ENCODE data around the gene PLEKHM2.

The PLEKHM2 gene

GRCh38 chr1:15760520-15761211, 76.5 kb downstream of the PLEKHM2 start:
- DNase-seq (ENCODE audit: low read depth) = no peak

GRCh38 chr1:15761366-15762128, 77.4 kb downstream of the PLEKHM2 start:
- no peak for DNase-seq (ENCODE audit: low read depth)

GRCh38 chr1:15762546-15762945, 78.4 kb downstream of the PLEKHM2 start:
- no peak for DNase-seq (ENCODE audit: low read depth)

- no peak for DNase-seq (ENCODE audit: low read depth)
These were observed 80.2 kb downstream of the PLEKHM2 start for GRCh38 chr1:15764269-15764764.

GRCh38 chr1:15764890-15765289, 80.8 kb downstream of the PLEKHM2 start:
- no peak for DNase-seq (ENCODE audit: low read depth)

- DNase-seq (ENCODE audit: low read depth) = no peak
These were observed 81.5 kb downstream of the PLEKHM2 start for GRCh38 chr1:15765495-15766194.

- no peak for DNase-seq (ENCODE audit: low read depth)
These were observed 83.8 kb downstream of the PLEKHM2 start for GRCh38 chr1:15767941-15768340.

GRCh38 chr1:15768388-15768787, 84.3 kb downstream of the PLEKHM2 start:
- no peak for DNase-seq (ENCODE audit: low read depth)

- DNase-seq (ENCODE audit: low read depth) = no peak
These were observed 86.3 kb downstream of the PLEKHM2 start for GRCh38 chr1:15770313-15770962.

GRCh38 chr1:15771836-15772515, 87.9 kb downstream of the PLEKHM2 start:
- DNase-seq (ENCODE audit: low read depth) = no peak

GRCh38 chr1:15775706-15776105, 91.6 kb downstream of the PLEKHM2 start:
- no peak for DNase-seq (ENCODE audit: low read depth)

- no peak for DNase-seq (ENCODE audit: low read depth)
These were observed 94.0 kb downstream of the PLEKHM2 start for GRCh38 chr1:15777909-15778707.

Data from T-helper 22 cell (primary cell).